ENCODE data around the gene ZFY. TPM values are rescaled to one million over a fixed set of nuclear protein-coding genes. Genes with fewer than 3 reads are reported as not detected.

The ZFY gene
- total and polyA plus RNA-seq, 2 of the 4 experiments (the other 2 are of a cell fraction): not detected

DNA sequence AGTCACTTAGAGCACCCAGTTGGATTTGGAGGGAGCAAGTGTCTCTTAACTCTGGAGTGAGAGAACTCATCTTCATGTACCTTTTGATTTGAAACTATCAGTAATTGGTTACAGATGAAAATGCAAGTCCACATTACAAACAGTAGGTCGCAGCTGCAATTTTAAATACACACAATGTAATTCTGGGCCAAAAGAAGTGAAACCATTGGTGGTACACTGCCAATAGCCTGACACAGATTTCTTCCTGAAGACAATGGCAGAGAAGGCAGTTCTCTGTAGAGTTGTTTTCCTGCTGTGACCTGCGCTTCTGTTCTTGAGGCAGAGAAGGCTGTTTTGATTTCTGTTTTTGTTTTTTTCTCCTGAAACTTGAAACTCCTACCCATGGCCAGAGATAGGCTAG, 86.0 kb downstream of the ZFY start:
- H4K8ac ChIP-seq (ENCODE audit: low read depth in 2 of 2, low read length in 2 of 2): no peak overlapping the region
- no peaks in the 10 kb centered on the region for H4K20me1 ChIP-seq (ENCODE audit: insufficient read depth, low read length)
- no CpG with 5 or more reads among the region's 2 CpGs for WGBS, 2 experiments (ENCODE audit: extremely low coverage in 2 of 2, insufficient read length in 1 of 2)
- no peak overlapping the region for H2BK120ac ChIP-seq (ENCODE audit: low read depth, low read length)
- H3K36me3 ChIP-seq (ENCODE audit: control insufficient read depth, insufficient read depth, low read length): no peaks in the 10 kb centered on the region
- H3K9me3 ChIP-seq (ENCODE audit: control insufficient read depth, insufficient read depth, low read length): no peaks in the 10 kb centered on the region
- no peak overlapping the region for H3K4me3 ChIP-seq (ENCODE audit: insufficient read depth, low read depth, low read length)
- no peak for TF ChIP-seq RAD21 (IDR thresholded peaks at IDR 0.05; ENCODE audit: low read length)
- TF ChIP-seq, protein P1, sequence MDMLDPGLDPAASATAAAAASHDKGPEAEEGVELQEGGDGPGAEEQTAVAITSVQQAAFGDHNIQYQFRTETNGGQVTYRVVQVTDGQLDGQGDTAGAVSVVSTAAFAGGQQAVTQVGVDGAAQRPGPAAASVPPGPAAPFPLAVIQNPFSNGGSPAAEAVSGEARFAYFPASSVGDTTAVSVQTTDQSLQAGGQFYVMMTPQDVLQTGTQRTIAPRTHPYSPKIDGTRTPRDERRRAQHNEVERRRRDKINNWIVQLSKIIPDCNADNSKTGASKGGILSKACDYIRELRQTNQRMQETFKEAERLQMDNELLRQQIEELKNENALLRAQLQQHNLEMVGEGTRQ (IDR thresholded peaks at IDR 0.05; ENCODE audit: low read depth, low read length): no peak
- TF ChIP-seq, protein P2, sequence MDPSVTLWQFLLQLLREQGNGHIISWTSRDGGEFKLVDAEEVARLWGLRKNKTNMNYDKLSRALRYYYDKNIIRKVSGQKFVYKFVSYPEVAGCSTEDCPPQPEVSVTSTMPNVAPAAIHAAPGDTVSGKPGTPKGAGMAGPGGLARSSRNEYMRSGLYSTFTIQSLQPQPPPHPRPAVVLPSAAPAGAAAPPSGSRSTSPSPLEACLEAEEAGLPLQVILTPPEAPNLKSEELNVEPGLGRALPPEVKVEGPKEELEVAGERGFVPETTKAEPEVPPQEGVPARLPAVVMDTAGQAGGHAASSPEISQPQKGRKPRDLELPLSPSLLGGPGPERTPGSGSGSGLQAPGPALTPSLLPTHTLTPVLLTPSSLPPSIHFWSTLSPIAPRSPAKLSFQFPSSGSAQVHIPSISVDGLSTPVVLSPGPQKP (IDR thresholded peaks at IDR 0.05; ENCODE audit: borderline replicate concordance, low read depth, low read length): no peak
- TF ChIP-seq CHD1 (IDR thresholded peaks at IDR 0.05; ENCODE audit: low read depth, low read length): no peak
- TF ChIP-seq, protein P3, sequence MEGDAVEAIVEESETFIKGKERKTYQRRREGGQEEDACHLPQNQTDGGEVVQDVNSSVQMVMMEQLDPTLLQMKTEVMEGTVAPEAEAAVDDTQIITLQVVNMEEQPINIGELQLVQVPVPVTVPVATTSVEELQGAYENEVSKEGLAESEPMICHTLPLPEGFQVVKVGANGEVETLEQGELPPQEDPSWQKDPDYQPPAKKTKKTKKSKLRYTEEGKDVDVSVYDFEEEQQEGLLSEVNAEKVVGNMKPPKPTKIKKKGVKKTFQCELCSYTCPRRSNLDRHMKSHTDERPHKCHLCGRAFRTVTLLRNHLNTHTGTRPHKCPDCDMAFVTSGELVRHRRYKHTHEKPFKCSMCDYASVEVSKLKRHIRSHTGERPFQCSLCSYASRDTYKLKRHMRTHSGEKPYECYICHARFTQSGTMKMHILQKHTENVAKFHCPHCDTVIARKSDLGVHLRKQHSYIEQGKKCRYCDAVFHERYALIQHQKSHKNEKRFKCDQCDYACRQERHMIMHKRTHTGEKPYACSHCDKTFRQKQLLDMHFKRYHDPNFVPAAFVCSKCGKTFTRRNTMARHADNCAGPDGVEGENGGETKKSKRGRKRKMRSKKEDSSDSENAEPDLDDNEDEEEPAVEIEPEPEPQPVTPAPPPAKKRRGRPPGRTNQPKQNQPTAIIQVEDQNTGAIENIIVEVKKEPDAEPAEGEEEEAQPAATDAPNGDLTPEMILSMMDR (conservative IDR thresholded peaks at IDR 0.05; ENCODE audit: low read depth, low read length): no peak
- no peak for TF ChIP-seq RFX5 (IDR thresholded peaks at IDR 0.05; ENCODE audit: low read depth, low read length)
- H3K9me1 ChIP-seq (ENCODE audit: insufficient read depth, low read length): no peaks in the 10 kb centered on the region
- H3K79me1 ChIP-seq (ENCODE audit: low read depth in 1 of 2, low read length in 2 of 2): no peaks in the 10 kb centered on the region
- no peak overlapping the region for H2AFZ ChIP-seq (replicated peaks; ENCODE audit: low read length, poor library complexity)
- no peak overlapping the region for H3K4me2 ChIP-seq (ENCODE audit: low read depth, low read length)
- ATAC-seq (ENCODE audit: low read depth) (no peak), DNase-seq (no peak)
- no peak overlapping the region for H2BK5ac ChIP-seq (ENCODE audit: low read depth, low read length, poor library complexity, severe bottlenecking)
- BruUV-seq (replicated peaks): no TSS peak
- no peaks in the 10 kb centered on the region for H3K27me3 ChIP-seq (ENCODE audit: control insufficient read depth, insufficient read depth, low read length)
- no peak overlapping the region for H3K56ac ChIP-seq (ENCODE audit: extremely low read depth, insufficient read depth, low read length)
- no peak overlapping the region for H3K27ac ChIP-seq (ENCODE audit: insufficient read depth, low read length)
- POLR2A ChIA-PET (ENCODE audit: unreplicated experiment): no interaction called here
- no peak overlapping the region for H3K23ac ChIP-seq (ENCODE audit: low read depth, low read length)
- H2AK9ac ChIP-seq (replicated peaks; ENCODE audit: low read depth, low read length, poor library complexity): no peak overlapping the region
- CTCF ChIA-PET: no interaction called here
- no peak overlapping the region for H4K5ac ChIP-seq (ENCODE audit: low read depth, low read length)
- H3K4ac ChIP-seq (ENCODE audit: low read depth, low read length): no peak overlapping the region
- in situ Hi-C loops (cut with MboI; ENCODE audit: low sequenced_read_pairs): no loop called here
- intact Hi-C loops (cut with micrococcal nuclease): no loop called here
- no peak overlapping the region for H2BK15ac ChIP-seq (ENCODE audit: low read depth, low read length)
- H3K18ac ChIP-seq (ENCODE audit: low read depth, low read length): no peak overlapping the region
- dilution Hi-C loops (cut with HindIII; ENCODE audit: low sequenced_read_pairs, unreplicated experiment): no loop called here
- no peak overlapping the region for H2AK5ac ChIP-seq (ENCODE audit: low read depth, low read length)
- no peak overlapping the region for H2BK20ac ChIP-seq (ENCODE audit: low read depth, low read length)
- no peak overlapping the region for H3K14ac ChIP-seq (replicated peaks; ENCODE audit: low read depth, low read length)
- H4K91ac ChIP-seq (ENCODE audit: insufficient read depth, low read depth, low read length): no peak overlapping the region
- no peaks in the 10 kb centered on the region for H3K4me1 ChIP-seq (ENCODE audit: control insufficient read depth, insufficient read depth, low read length)
- no peak overlapping the region for H3K9ac ChIP-seq (ENCODE audit: low read depth, low read length)

All from IMR-90 (cell line).